Lung (tissue), 12 donors: Measurements from ENCODE around the gene RNASEH2A. TPM values are rescaled to one million over a fixed set of nuclear protein-coding genes. Genes with fewer than 3 reads are reported as not detected.
"Not testable (repeated sequence)": the region's sequence is repeated elsewhere in the genome, so short reads cannot be mapped to it uniquely, and the experiment has no call there.

Experiments
- ATAC-seq: fragments of 200-7000 bp; cut with Tn5 transposase; one replicate; pipeline ENCODE4 v1.9.1; 2020; ENCODE audit warnings: moderate number of reproducible peaks; ENCODE audit not compliant: insufficient read depth, low FRiP score
- DNase-seq, 3 donors: peaks; one replicate each; pipeline ENCODE4 v3.0.0-alpha.2; 2013 to 2017
- H3K27ac ChIP-seq, 2 donors: one replicate each; pipeline ENCODE4 v1.5.1; 2013; ENCODE audit warnings: mild to moderate bottlenecking in 2 of 2, moderate library complexity in 2 of 2, control low read depth in 1 of 2, inconsistent platforms in 1 of 2, low read depth in 1 of 2, low read length in 1 of 2
- H3K27me3 ChIP-seq, 3 donors: one replicate each; pipeline ENCODE4 v1.5.1; 2013; ENCODE audit warnings: low read length in 2 of 3; ENCODE audit not compliant: control insufficient read depth in 3 of 3, insufficient read depth in 3 of 3
- H3K36me3 ChIP-seq, 4 donors: one replicate each; pipeline ENCODE4 v1.5.1; 2013; ENCODE audit warnings: low read length in 4 of 4, mild to moderate bottlenecking in 1 of 4, moderate library complexity in 1 of 4; ENCODE audit not compliant: control insufficient read depth in 4 of 4, insufficient read depth in 4 of 4
- H3K4me1 ChIP-seq, 5 donors: one replicate each; pipeline ENCODE4 v1.5.1; 2013; ENCODE audit warnings: low read length in 5 of 5, mild to moderate bottlenecking in 2 of 5, moderate library complexity in 1 of 5; ENCODE audit not compliant: control insufficient read depth in 5 of 5, insufficient read depth in 5 of 5
- H3K4me3 ChIP-seq: one replicate; pipeline ENCODE4 v1.5.1; 2013; ENCODE audit warnings: mild to moderate bottlenecking, control low read depth, moderate library complexity
- H3K9ac ChIP-seq, 2 donors: one replicate each; pipeline ENCODE4 v1.5.1; 2013; ENCODE audit warnings: low read length in 2 of 2, control low read depth in 1 of 2; ENCODE audit not compliant: insufficient read depth in 1 of 2
- H3K9me3 ChIP-seq, 4 donors: one replicate each; pipeline ENCODE4 v1.5.1; 2013; ENCODE audit warnings: low read length in 3 of 4, mild to moderate bottlenecking in 1 of 4, moderate library complexity in 1 of 4; ENCODE audit not compliant: control insufficient read depth in 4 of 4, insufficient read depth in 3 of 4
- CTCF ChIP-seq: IDR thresholded peaks from 2 replicates; pipeline ENCODE4 v1.5.1; 2012; ENCODE audit warnings: mild to moderate bottlenecking; ENCODE audit errors: control extremely low read depth, extremely low read depth
- WGBS, 2 donors: extraction: QIAGEN DNeasy Blood & Tissue Kit; methylation state at CpG; one replicate each; pipeline ENCODE4 v1.1.7; 2013; 5-methylcytosine and 5-hydroxymethylcytosine counted together
- polyA plus RNA-seq, 2 donors: library from polyadenylated mRNA; stranded (reverse); fragments of 200-250 nt; gene quantifications; one replicate each; pipeline ENCODE4 v1.2.1, GENCODE V29; 2013
- total RNA-seq, 2 donors: library from RNA; depleted of rRNA in 1 of 2; stranded (reverse); fragments of >200 nt in 1 of 2; gene quantifications; one replicate each; pipeline ENCODE4 v1.2.1, GENCODE V29; 2014 to 2021
- donor health status: control.
- donor health status: control.
- donor health status: Bipolar disorder and iron deficiency.
- donor health status: healthy.
- donor health status: DM: yes; HTN: yes; CAD: no.

The RNASEH2A gene
- total and polyA plus RNA-seq, 4 donors = 7.3 to 16.1 (median 9.3) TPM

GRCh38 chr19:12796146-12797071 lies 10.0 kb upstream of the RNASEH2A start:
- Histone ChIP-seq H3K4me1 (peaks cover 0 to 36% (median 4%) of the 10 kb centered on the region in 5 donors), H3K27ac (peak overlapping the region in 1 of 2 donors; percentile 12), H3K27me3 (no peaks in the 10 kb centered on the region), H3K4me3 (no peak overlapping the region), H3K9ac (no peak overlapping the region), H3K9me3 (no peaks in the 10 kb centered on the region), H3K36me3 (peaks cover 0 to 10% (median 8%) of the 10 kb centered on the region in 4 donors)
- 8 to 11% methylated on average over 18 of the region's 18 CpGs for WGBS, 2 donors
- peak; percentile 87 to 91 (median 88) for DNase-seq
- no peak for ATAC-seq
- TF ChIP-seq CTCF = peak; percentile 99

- Histone ChIP-seq H3K9me3 (no peaks in the 10 kb centered on the region), H3K9ac (no peak overlapping the region), H3K27me3 (no peaks in the 10 kb centered on the region), H3K4me1 (peaks cover 0 to 36% (median 4%) of the 10 kb centered on the region in 5 donors), H3K4me3 (no peak overlapping the region), H3K27ac (no peak overlapping the region), H3K36me3 (peaks cover 0 to 10% (median 9%) of the 10 kb centered on the region in 4 donors)
- 94 to 96% methylated on average over 6 of the region's 6 CpGs for WGBS, 2 donors
- ATAC-seq (no peak), DNase-seq (no peak)
- no peak for TF ChIP-seq CTCF
Observed at GRCh38 chr19:12797141-12797587, 9.2 kb upstream of the RNASEH2A start.

GRCh38 chr19:12797607-12798006 lies 8.8 kb upstream of the RNASEH2A start:
- not testable (repeated sequence) for H3K27ac ChIP-seq, H3K4me3 ChIP-seq, ATAC-seq, H3K36me3 ChIP-seq, DNase-seq, H3K9ac ChIP-seq, H3K9me3 ChIP-seq, H3K27me3 ChIP-seq
- H3K4me1 ChIP-seq = peaks cover 3 to 36% (median 5%) of the 10 kb centered on the region in 5 donors
- WGBS, 2 donors = 96 to 97% methylated on average over 7 of the region's 7 CpGs

- DNase-seq (no peak), ATAC-seq (no peak)
- Histone ChIP-seq H3K9me3 (no peaks in the 10 kb centered on the region), H3K4me3 (no peak overlapping the region), H3K36me3 (peaks cover 0 to 10% (median 9%) of the 10 kb centered on the region in 4 donors), H3K9ac (no peak overlapping the region), H3K27me3 (no peaks in the 10 kb centered on the region), H3K4me1 (peaks cover 2 to 25% (median 4%) of the 10 kb centered on the region in 5 donors), H3K27ac (no peak overlapping the region)
- 92 to 95% methylated on average over 18 of the region's 18 CpGs for WGBS, 2 donors
- no peak for TF ChIP-seq CTCF
Observed at GRCh38 chr19:12799742-12800465, 6.5 kb upstream of the RNASEH2A start.
